RWPE2 (cell line): ENCODE data around the gene KSR1.
A peak's percentile ranks its signal among the peaks of the same experiment; 100 is the strongest.

Experiments used
- ATAC-seq: fragments of 200-7000 bp; cut with Tn5 transposase; 3 replicates; pipeline ENCODE4 v1.9.1; 2021; ENCODE audit warnings: low read depth
- DNase-seq: peaks from one replicate; pipeline ENCODE4 v3.0.0-alpha.2; 2020; ENCODE audit warnings: low spot score
- H3K27ac ChIP-seq: fragments of 450-650 bp; 2 replicates; pipeline ENCODE4 v1.5.1; 2017; ENCODE audit warnings: mild to moderate bottlenecking; ENCODE audit not compliant: poor library complexity, severe bottlenecking
- H3K27me3 ChIP-seq: fragments of 250-450 bp; sonication (Bioruptor Pico); 2 replicates; pipeline ENCODE4 v1.5.1; 2021; ENCODE audit warnings: mild to moderate bottlenecking, moderate library complexity; ENCODE audit not compliant: insufficient read depth, poor library complexity, severe bottlenecking
- H3K36me3 ChIP-seq: fragments of 250-450 bp; sonication (Bioruptor Pico); 2 replicates; pipeline ENCODE4 v1.5.1; 2020; ENCODE audit warnings: low read depth, mild to moderate bottlenecking, moderate library complexity
- H3K4me1 ChIP-seq: fragments of 250-450 bp; sonication (Bioruptor Pico); 2 replicates; pipeline ENCODE4 v1.5.1; 2021; ENCODE audit warnings: mild to moderate bottlenecking, moderate library complexity; ENCODE audit not compliant: insufficient read depth, poor library complexity, severe bottlenecking
- H3K4me3 ChIP-seq: fragments of 250-450 bp; sonication (Bioruptor Pico); 2 replicates; pipeline ENCODE4 v1.5.1; 2021; ENCODE audit warnings: mild to moderate bottlenecking, moderate library complexity; ENCODE audit not compliant: severe bottlenecking
- H3K9me3 ChIP-seq: fragments of 250-450 bp; sonication (Bioruptor Pico); 2 replicates; pipeline ENCODE4 v1.5.1; 2021; ENCODE audit warnings: mild to moderate bottlenecking, moderate library complexity; ENCODE audit not compliant: severe bottlenecking
- CTCF ChIP-seq: fragments of 450-650 bp; IDR thresholded peaks from one replicate; pipeline ENCODE4 v1.5.1; 2017; ENCODE audit warnings: mild to moderate bottlenecking, moderate library complexity; ENCODE audit not compliant: poor library complexity, severe bottlenecking

Gene KSR1

GRCh38 chr17:27523712-27524111 is 67.5 kb downstream of the KSR1 start:
- no peak overlapping the region for H3K27ac ChIP-seq
- TF ChIP-seq CTCF, result no peak
- ATAC-seq (no peak; the same call in 2 of the 3 replicates), DNase-seq (no peak)
- no peaks in the 10 kb centered on the region for H3K27me3 ChIP-seq
- no peaks in the 10 kb centered on the region for H3K9me3 ChIP-seq
- peaks cover 13% of the 10 kb centered on the region for H3K4me1 ChIP-seq
- H3K36me3 ChIP-seq, result no peaks in the 10 kb centered on the region
- H3K4me3 ChIP-seq, result no peak overlapping the region

- no peak for ATAC-seq
- no peak for TF ChIP-seq CTCF
- Histone ChIP-seq H3K4me1 (peaks cover 5% of the 10 kb centered on the region), H3K27ac (no peak overlapping the region), H3K4me3 (no peak overlapping the region), H3K27me3 (no peaks in the 10 kb centered on the region), H3K36me3 (no peaks in the 10 kb centered on the region), H3K9me3 (no peaks in the 10 kb centered on the region)
- no peak for DNase-seq
These were observed 68.3 kb downstream of the KSR1 start for GRCh38 chr17:27524594-27524993.

- TF ChIP-seq CTCF, result no peak
- DNase-seq, result no peak
- no peaks in the 10 kb centered on the region for H3K9me3 ChIP-seq
- no peaks in the 10 kb centered on the region for H3K36me3 ChIP-seq
- peaks cover 5% of the 10 kb centered on the region for H3K4me1 ChIP-seq
- no peak for ATAC-seq
- no peak overlapping the region for H3K27ac ChIP-seq
- H3K4me3 ChIP-seq, result no peak overlapping the region
- no peaks in the 10 kb centered on the region for H3K27me3 ChIP-seq
These were observed 69.1 kb downstream of the KSR1 start for GRCh38 chr17:27525316-27525715.

GRCh38 chr17:27525836-27526603 is 69.8 kb downstream of the KSR1 start:
- no peaks in the 10 kb centered on the region for H3K36me3 ChIP-seq
- H3K4me3 ChIP-seq, result no peak overlapping the region
- no peaks in the 10 kb centered on the region for H3K27me3 ChIP-seq
- TF ChIP-seq CTCF, result no peak
- ATAC-seq (no peak), DNase-seq (no peak)
- no peak overlapping the region for H3K27ac ChIP-seq
- no peaks in the 10 kb centered on the region for H3K9me3 ChIP-seq
- H3K4me1 ChIP-seq, result peaks cover 5% of the 10 kb centered on the region

GRCh38 chr17:27526604-27527002 is 70.4 kb downstream of the KSR1 start:
- H3K4me3 ChIP-seq, result no peak overlapping the region
- TF ChIP-seq CTCF, result no peak
- no peaks in the 10 kb centered on the region for H3K27me3 ChIP-seq
- 0 out of 3 replicates have a peak, but pooled peaks have one; percentile 36 for ATAC-seq
- no peaks in the 10 kb centered on the region for H3K36me3 ChIP-seq
- DNase-seq, result no peak
- no peak overlapping the region for H3K27ac ChIP-seq
- no peaks in the 10 kb centered on the region for H3K9me3 ChIP-seq
- H3K4me1 ChIP-seq, result peaks cover 5% of the 10 kb centered on the region
